GM23338 (cell line): ENCODE data around the gene PTPRB.

Experiments
- CREB1 ChIP-seq: fragments of 250-450 bp; sonication (Bioruptor Pico); IDR thresholded peaks from 2 replicates; pipeline ENCODE4 v1.5.0; 2020; ENCODE audit warnings: low read depth, mild to moderate bottlenecking, moderate library complexity
- CTCF ChIP-seq, 2 experiments: fragments of 200-600 bp in 1 of 2; sonication (generic) in 1 of 2; conservative IDR thresholded peaks; 2 replicates each; pipeline versions ENCODE4 v1.5.1 to v1.6.1; 2016 to 2017; ENCODE audit warnings: antibody characterized with exemption in 2 of 2, low read depth in 2 of 2, mild to moderate bottlenecking in 2 of 2, moderate library complexity in 1 of 2
- EZH2 ChIP-seq: fragments of 200-600 bp; sonication (generic); IDR thresholded peaks from one replicate; pipeline ENCODE4 v1.8.0; 2017; ENCODE audit warnings: antibody characterized with exemption, mild to moderate bottlenecking, low read depth; ENCODE audit not compliant: unreplicated experiment
- EZH2phosphoT487 ChIP-seq: fragments of 200-600 bp; sonication (generic); IDR thresholded peaks from one replicate; pipeline ENCODE4 v1.8.1; 2018; ENCODE audit warnings: antibody characterized with exemption; ENCODE audit not compliant: unreplicated experiment
- JUNB ChIP-seq: IDR thresholded peaks from one replicate; pipeline ENCODE4 v1.6.1; 2016; ENCODE audit warnings: antibody characterized with exemption; ENCODE audit not compliant: unreplicated experiment
- POLR2AphosphoS5 ChIP-seq: IDR thresholded peaks from 2 replicates; pipeline ENCODE4 v1.6.1; 2016; ENCODE audit warnings: antibody characterized with exemption, low read depth
- REST ChIP-seq: IDR thresholded peaks from one replicate; pipeline ENCODE4 v1.6.1; 2018; ENCODE audit warnings: antibody characterized with exemption; ENCODE audit not compliant: unreplicated experiment
- STAT1 ChIP-seq: IDR thresholded peaks from one replicate; pipeline ENCODE4 v1.6.1; 2016; ENCODE audit warnings: antibody characterized with exemption; ENCODE audit not compliant: unreplicated experiment
- ZNF114 ChIP-seq: fragments of 250-450 bp; sonication (Bioruptor Pico); IDR thresholded peaks from 2 replicates; pipeline ENCODE4 v1.5.0; 2020; ENCODE audit warnings: mild to moderate bottlenecking, moderate library complexity
- ZNF331 ChIP-seq: fragments of 250-450 bp; sonication (Bioruptor Pico); IDR thresholded peaks from 2 replicates; pipeline ENCODE4 v1.5.0; 2020; ENCODE audit warnings: low read depth, mild to moderate bottlenecking, moderate library complexity

- TF ChIP-seq EZH2: no peak
- TF ChIP-seq CTCF (conservative IDR thresholded peaks at IDR 0.05; ENCODE audit: low read depth in 2 of 2): no peak
- TF ChIP-seq EZH2phosphoT487: no peak
- TF ChIP-seq POLR2AphosphoS5: no peak
- no peak for TF ChIP-seq CREB1 (CRISPR knock-in tag)
- no peak for TF ChIP-seq JUNB
- TF ChIP-seq REST: no peak
- no peak for TF ChIP-seq ZNF114 (CRISPR knock-in tag)
- no peak for TF ChIP-seq ZNF331
- no peak for TF ChIP-seq STAT1
Measured at GRCh38 chr12:70507442-70507841, 129.8 kb downstream of the PTPRB start.
